Panc1 (cell line): ENCODE measurements around the gene TSHZ1. TPM values are rescaled to one million over a fixed set of nuclear protein-coding genes. Genes with fewer than 3 reads are reported as not detected.

Experiments
- ATAC-seq: fragments of 200-7000 bp; cut with Tn5 transposase; 2 replicates; pipeline ENCODE4 v1.9.1; 2020; ENCODE audit warnings: mild to moderate bottlenecking, moderate library complexity
- BruUV-seq: library from RNA; stranded (reverse); fragments of 400-500 nt; replicated peaks from 2 replicates; lab custom pipeline; 2021; lab: Mats Ljungman, UMichigan
- CTCF ChIA-PET: fragments of 300-600 bp; sonication (Branson Sonifier 250); formaldehyde crosslinking; loops from one replicate; lab custom pipeline; 2022; ENCODE audit warnings: antibody characterized with exemption; lab: Charles Lee
- POLR2A ChIA-PET: fragments of 300-600 bp; sonication (Branson Sonifier 250); formaldehyde crosslinking; loops from one replicate; lab custom pipeline; 2022; ENCODE audit warnings: antibody characterized with exemption; lab: Charles Lee
- DNase-seq: peaks from one replicate; pipeline ENCODE4 v3.0.0-alpha.2; 2010; ENCODE audit warnings: low read depth, low spot score
- H3K27ac ChIP-seq: 2 replicates; pipeline ENCODE4 v1.5.1; 2011; ENCODE audit warnings: mild to moderate bottlenecking, low read length, inconsistent platforms
- H3K27me3 ChIP-seq: fragments of 200-500 bp; sonication (Bioruptor generic); 2 replicates; pipeline ENCODE4 v1.6.0; 2014; ENCODE audit warnings: low read length, inconsistent platforms; ENCODE audit not compliant: control insufficient read depth, insufficient read depth
- H3K36me3 ChIP-seq: fragments of 200-500 bp; sonication (Bioruptor generic); 2 replicates; pipeline ENCODE4 v1.5.1; 2014; ENCODE audit warnings: inconsistent platforms, mild to moderate bottlenecking, low read length, moderate library complexity; ENCODE audit not compliant: control insufficient read depth, insufficient read depth
- H3K4me1 ChIP-seq: 2 replicates; pipeline ENCODE4 v1.5.1; 2011; ENCODE audit warnings: inconsistent platforms, mild to moderate bottlenecking, low read length, moderate library complexity; ENCODE audit not compliant: control insufficient read depth, insufficient read depth
- H3K4me3 ChIP-seq, 2 experiments: 2 replicates each; pipeline ENCODE4 v1.5.1; 2011 to 2012; ENCODE audit warnings: low read depth in 2 of 2, low read length in 2 of 2, mild to moderate bottlenecking in 2 of 2, inconsistent platforms in 1 of 2, moderate library complexity in 1 of 2
- H3K9me3 ChIP-seq: fragments of 200-500 bp; sonication (Bioruptor generic); 2 replicates; pipeline ENCODE4 v1.5.1; 2014; ENCODE audit warnings: low read depth, mild to moderate bottlenecking, inconsistent platforms, low read length, moderate library complexity; ENCODE audit not compliant: control insufficient read depth, insufficient read depth
- POLR2AphosphoS5 ChIP-seq: IDR thresholded peaks from 2 replicates; pipeline ENCODE4 v1.6.1; 2012; ENCODE audit warnings: mild to moderate bottlenecking, low read depth, low read length, moderate library complexity
- SIN3A ChIP-seq: IDR thresholded peaks from 2 replicates; pipeline ENCODE4 v1.6.1; 2012; ENCODE audit warnings: low read depth, mild to moderate bottlenecking, low read length, moderate library complexity, borderline replicate concordance; ENCODE audit not compliant: insufficient read depth
- TCF7L2 ChIP-seq: IDR thresholded peaks from 2 replicates; pipeline ENCODE4 v1.6.1; 2011; ENCODE audit warnings: mild to moderate bottlenecking, low read depth, low read length, inconsistent platforms
- in situ Hi-C: cut with HindIII; loops from 2 replicates; pipeline ENCODE4 v1.10.0; 2016; ENCODE audit warnings: low sequenced_read_pairs, low pct_unique_long_range_greater_than_20kb
- intact Hi-C: fragments of 100-400 bp; cut with micrococcal nuclease; formaldehyde crosslinking; loops from one replicate; pipeline ENCODE4 v1.10.0; 2022; ENCODE audit not compliant: unreplicated experiment
- total RNA-seq: library from RNA; stranded (reverse); gene quantifications from one replicate; pipeline ENCODE4 v1.2.1, GENCODE V29; 2021; ENCODE audit not compliant: unreplicated experiment
- TF ChIP-seq, protein P1 (sequence below): fragments of 450-650 bp; IDR thresholded peaks from 2 replicates; pipeline ENCODE4 v1.5.1; 2017; ENCODE audit warnings: mild to moderate bottlenecking
- TF ChIP-seq, protein P2 (sequence below), 2 experiments: IDR thresholded peaks; 2 replicates each; pipeline ENCODE4 v1.6.1; 2011 to 2012; ENCODE audit warnings: low read depth in 2 of 2, control low read depth in 1 of 2, low read length in 1 of 2, mild to moderate bottlenecking in 1 of 2, moderate library complexity in 1 of 2; ENCODE audit not compliant: insufficient read depth in 1 of 2

The TSHZ1 gene
- total RNA-seq, 1 experiment from 2014 or later: 10.0 TPM

DNA sequence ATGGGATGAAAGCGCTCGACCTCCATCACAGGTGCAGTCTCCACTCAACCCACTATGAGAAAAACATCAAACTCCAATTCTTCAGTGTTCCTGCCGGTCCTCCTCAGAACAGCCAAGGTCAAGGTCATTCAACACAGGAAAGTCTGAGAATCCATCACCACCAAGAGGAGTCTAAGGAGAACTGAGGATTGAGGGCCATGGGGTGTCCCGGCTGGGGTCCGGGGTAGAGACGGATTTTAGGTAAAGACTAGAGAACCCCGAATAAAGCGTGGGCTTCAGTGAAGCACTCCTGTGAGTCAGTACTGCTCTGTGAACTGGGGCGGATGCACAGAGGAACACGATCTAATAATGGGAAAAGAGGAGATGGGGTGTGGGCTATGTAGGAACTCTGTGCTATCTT is 43.5 kb upstream of the TSHZ1 start:
- H3K27ac ChIP-seq: no peak overlapping the region
- POLR2A ChIA-PET: no interaction called here
- in situ Hi-C loops (no loop called here), intact Hi-C loops (no loop called here)
- H3K4me1 ChIP-seq: peaks cover under 1% of the 10 kb centered on the region
- no peaks in the 10 kb centered on the region for H3K27me3 ChIP-seq
- TF ChIP-seq SIN3A (no peak), POLR2AphosphoS5 (no peak), TCF7L2 (no peak)
- TF ChIP-seq, protein P1, sequence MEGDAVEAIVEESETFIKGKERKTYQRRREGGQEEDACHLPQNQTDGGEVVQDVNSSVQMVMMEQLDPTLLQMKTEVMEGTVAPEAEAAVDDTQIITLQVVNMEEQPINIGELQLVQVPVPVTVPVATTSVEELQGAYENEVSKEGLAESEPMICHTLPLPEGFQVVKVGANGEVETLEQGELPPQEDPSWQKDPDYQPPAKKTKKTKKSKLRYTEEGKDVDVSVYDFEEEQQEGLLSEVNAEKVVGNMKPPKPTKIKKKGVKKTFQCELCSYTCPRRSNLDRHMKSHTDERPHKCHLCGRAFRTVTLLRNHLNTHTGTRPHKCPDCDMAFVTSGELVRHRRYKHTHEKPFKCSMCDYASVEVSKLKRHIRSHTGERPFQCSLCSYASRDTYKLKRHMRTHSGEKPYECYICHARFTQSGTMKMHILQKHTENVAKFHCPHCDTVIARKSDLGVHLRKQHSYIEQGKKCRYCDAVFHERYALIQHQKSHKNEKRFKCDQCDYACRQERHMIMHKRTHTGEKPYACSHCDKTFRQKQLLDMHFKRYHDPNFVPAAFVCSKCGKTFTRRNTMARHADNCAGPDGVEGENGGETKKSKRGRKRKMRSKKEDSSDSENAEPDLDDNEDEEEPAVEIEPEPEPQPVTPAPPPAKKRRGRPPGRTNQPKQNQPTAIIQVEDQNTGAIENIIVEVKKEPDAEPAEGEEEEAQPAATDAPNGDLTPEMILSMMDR: no peak
- TF ChIP-seq, protein P2, sequence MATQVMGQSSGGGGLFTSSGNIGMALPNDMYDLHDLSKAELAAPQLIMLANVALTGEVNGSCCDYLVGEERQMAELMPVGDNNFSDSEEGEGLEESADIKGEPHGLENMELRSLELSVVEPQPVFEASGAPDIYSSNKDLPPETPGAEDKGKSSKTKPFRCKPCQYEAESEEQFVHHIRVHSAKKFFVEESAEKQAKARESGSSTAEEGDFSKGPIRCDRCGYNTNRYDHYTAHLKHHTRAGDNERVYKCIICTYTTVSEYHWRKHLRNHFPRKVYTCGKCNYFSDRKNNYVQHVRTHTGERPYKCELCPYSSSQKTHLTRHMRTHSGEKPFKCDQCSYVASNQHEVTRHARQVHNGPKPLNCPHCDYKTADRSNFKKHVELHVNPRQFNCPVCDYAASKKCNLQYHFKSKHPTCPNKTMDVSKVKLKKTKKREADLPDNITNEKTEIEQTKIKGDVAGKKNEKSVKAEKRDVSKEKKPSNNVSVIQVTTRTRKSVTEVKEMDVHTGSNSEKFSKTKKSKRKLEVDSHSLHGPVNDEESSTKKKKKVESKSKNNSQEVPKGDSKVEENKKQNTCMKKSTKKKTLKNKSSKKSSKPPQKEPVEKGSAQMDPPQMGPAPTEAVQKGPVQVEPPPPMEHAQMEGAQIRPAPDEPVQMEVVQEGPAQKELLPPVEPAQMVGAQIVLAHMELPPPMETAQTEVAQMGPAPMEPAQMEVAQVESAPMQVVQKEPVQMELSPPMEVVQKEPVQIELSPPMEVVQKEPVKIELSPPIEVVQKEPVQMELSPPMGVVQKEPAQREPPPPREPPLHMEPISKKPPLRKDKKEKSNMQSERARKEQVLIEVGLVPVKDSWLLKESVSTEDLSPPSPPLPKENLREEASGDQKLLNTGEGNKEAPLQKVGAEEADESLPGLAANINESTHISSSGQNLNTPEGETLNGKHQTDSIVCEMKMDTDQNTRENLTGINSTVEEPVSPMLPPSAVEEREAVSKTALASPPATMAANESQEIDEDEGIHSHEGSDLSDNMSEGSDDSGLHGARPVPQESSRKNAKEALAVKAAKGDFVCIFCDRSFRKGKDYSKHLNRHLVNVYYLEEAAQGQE (IDR thresholded peaks at IDR 0.05; ENCODE audit: insufficient read depth in 1 of 2, low read depth in 2 of 2, low read length in 1 of 2): no peak
- CTCF ChIA-PET: no interaction called here
- DNase-seq (no peak), ATAC-seq (no peak)
- no peak overlapping the region for H3K4me3 ChIP-seq
- no TSS peak for BruUV-seq
- H3K9me3 ChIP-seq: no peaks in the 10 kb centered on the region
- H3K36me3 ChIP-seq: no peaks in the 10 kb centered on the region

DNA sequence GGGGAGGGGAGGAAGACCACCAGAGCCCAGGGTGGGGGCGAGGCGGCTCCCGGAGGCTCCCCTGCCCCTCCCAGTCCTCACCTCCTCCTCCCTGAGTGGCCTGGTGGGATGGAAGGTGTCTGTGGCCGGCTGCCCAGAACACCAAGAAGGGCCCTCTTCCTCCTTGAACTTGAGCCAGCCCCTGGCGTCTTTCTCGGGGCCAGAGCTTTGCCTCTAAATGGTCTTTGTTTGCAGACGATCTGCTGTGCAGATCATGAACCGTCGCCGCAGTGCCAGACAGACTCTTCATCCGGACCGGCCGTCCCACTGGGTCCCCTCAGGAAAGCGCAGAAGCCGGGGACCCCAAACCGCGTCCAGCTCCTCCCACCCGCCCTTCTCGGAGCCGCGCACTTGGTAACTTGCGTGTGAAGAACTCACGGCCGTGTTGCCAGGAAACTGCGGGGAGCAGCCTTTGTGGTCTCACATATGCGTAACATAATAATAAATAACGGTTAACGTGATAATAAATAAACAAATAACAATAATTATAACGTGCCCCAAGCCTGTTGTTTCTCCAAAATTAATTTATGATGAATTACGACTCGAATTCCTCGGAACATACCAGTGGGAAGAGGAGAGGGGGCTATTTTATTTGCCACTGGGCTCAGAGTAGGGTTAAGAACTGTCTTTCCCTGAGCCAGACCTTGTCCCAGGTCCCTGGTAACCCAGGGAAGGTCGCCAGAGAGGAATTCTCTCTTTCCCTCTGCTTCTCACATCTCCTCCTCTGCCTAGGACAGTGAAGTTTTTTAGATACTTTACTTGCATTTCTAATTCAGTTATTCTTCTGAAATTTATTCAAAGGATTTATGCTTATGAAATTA is 42.6 kb upstream of the TSHZ1 start:
- Histone ChIP-seq H3K9me3 (no peaks in the 10 kb centered on the region), H3K4me3 (no peak overlapping the region), H3K36me3 (no peaks in the 10 kb centered on the region), H3K27me3 (no peaks in the 10 kb centered on the region), H3K27ac (no peak overlapping the region), H3K4me1 (no peaks in the 10 kb centered on the region)
- ChIA-PET POLR2A (interaction anchor here (0.5 kb wide), 1 partner anchor 181 kb away, joined by 12 read pairs; no protein-coding TSS in a partner anchor), CTCF (no interaction called here)
- no TSS peak for BruUV-seq
- ATAC-seq (no peak), DNase-seq (no peak)
- TF ChIP-seq POLR2AphosphoS5 (no peak), SIN3A (no peak), TCF7L2 (no peak)
- TF ChIP-seq, protein P1: no peak
- TF ChIP-seq, protein P2 (IDR thresholded peaks at IDR 0.05; ENCODE audit: insufficient read depth in 1 of 2, low read depth in 2 of 2, low read length in 1 of 2): no peak
- in situ Hi-C loops (no loop called here), intact Hi-C loops (no loop called here)
